Fibroblast of the aortic adventitia (primary cell): ENCODE data around the gene ITPRID1. TPM values are rescaled to one million over a fixed set of nuclear protein-coding genes. Genes with fewer than 3 reads are reported as not detected.

Experiments used
- DNase-seq: peaks from one replicate; pipeline ENCODE4 v3.0.0-alpha.2; 2010; ENCODE audit warnings: low read depth
- H3K4me3 ChIP-seq: 2 replicates; pipeline ENCODE4 v1.5.1; 2011; ENCODE audit warnings: low read depth, mild to moderate bottlenecking, control low read depth, low read length, moderate library complexity
- total RNA-seq: library from RNA; depleted of rRNA; stranded (reverse); fragments of >200 nt; gene quantifications from 2 replicates; pipeline ENCODE4 v1.2.3, GENCODE V29; 2012; ENCODE audit warnings: low replicate concordance
- TF ChIP-seq, protein P1 (sequence below): IDR thresholded peaks from 2 replicates; pipeline ENCODE4 v1.5.1; 2011; ENCODE audit warnings: mild to moderate bottlenecking, low read length, control low read depth, inconsistent platforms; ENCODE audit not compliant: insufficient read depth

Gene ITPRID1
- total RNA-seq, 1 donor, result not detected

DNA sequence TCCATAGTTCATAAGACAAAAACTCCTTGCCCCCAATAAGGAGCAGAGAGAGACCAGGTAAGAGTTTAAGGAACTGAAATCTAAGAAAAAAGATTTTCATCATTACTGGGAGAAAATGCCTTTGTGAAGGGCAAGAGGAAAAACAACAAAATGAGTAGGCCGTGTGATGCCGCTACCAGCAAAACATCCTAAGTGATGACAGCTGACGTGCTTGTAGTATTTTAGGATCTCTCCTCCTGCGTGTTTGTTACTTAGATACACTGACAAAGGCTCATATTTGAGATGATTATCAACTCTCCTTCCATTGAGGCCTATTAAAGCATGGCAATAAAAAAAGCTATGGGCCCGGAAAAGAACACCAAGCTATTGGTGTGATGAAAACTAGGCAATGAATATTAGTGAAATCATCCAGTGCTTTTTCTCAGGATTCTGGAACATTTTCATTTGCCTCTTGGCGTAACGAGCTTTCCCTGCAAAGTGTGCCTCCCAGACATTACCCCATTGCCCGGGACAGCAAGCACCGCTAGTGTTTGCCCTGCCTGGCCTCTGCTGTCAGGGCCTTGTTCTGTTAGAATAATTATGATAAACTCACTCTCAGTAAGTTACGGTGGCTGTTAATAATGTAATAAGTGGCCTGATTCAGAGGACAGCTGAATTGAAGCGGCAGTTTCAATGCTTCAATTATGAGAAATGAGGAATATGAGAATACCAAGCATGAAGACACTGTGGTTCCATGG is 36.8 kb upstream of the ITPRID1 start:
- H3K4me3 ChIP-seq, result no peak overlapping the region
- TF ChIP-seq, protein P1, sequence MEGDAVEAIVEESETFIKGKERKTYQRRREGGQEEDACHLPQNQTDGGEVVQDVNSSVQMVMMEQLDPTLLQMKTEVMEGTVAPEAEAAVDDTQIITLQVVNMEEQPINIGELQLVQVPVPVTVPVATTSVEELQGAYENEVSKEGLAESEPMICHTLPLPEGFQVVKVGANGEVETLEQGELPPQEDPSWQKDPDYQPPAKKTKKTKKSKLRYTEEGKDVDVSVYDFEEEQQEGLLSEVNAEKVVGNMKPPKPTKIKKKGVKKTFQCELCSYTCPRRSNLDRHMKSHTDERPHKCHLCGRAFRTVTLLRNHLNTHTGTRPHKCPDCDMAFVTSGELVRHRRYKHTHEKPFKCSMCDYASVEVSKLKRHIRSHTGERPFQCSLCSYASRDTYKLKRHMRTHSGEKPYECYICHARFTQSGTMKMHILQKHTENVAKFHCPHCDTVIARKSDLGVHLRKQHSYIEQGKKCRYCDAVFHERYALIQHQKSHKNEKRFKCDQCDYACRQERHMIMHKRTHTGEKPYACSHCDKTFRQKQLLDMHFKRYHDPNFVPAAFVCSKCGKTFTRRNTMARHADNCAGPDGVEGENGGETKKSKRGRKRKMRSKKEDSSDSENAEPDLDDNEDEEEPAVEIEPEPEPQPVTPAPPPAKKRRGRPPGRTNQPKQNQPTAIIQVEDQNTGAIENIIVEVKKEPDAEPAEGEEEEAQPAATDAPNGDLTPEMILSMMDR, result no peak
- no peak for DNase-seq

DNA sequence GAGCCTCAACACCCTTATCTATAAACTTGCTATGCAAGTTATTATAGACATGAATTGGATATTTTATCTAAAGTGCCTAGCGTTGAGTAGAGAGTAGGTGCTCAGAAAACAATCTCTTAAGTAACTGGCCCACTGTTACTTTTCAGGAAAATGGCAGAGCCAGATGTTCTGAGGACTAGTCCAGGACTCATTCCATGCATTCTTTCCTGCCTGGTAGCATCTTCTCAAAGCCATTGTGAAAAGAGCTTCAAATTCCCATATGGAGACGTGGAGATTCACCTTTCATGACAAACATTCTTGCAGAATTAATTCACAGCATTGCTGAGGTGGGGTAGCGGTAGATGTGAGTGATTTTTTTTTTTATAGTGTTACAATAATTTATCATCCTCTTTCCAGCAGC is 35.9 kb upstream of the ITPRID1 start:
- no peak for DNase-seq
- no peak overlapping the region for H3K4me3 ChIP-seq
- TF ChIP-seq, protein P1, result no peak

DNA sequence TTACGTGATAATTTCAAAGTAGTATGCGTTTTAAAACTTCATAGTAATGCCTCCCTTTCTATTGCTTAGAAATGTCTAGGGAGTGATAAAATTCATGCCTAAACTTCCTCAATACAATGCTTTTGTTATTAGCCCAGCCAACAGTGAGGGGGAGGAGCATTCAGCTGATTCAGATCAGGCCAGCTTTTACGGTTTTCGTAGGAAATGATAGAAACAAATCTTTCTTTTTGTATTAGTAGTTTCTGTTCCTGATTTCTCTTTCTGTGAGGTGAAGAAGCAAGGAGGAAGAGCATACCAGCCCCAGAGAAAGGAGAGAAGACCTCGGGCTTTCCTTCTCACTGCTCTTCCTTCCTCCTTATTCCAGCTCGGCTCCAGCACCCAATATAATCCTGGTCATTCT is 35.2 kb upstream of the ITPRID1 start:
- TF ChIP-seq, protein P1, result no peak
- H3K4me3 ChIP-seq, result no peak overlapping the region
- DNase-seq, result no peak

DNA sequence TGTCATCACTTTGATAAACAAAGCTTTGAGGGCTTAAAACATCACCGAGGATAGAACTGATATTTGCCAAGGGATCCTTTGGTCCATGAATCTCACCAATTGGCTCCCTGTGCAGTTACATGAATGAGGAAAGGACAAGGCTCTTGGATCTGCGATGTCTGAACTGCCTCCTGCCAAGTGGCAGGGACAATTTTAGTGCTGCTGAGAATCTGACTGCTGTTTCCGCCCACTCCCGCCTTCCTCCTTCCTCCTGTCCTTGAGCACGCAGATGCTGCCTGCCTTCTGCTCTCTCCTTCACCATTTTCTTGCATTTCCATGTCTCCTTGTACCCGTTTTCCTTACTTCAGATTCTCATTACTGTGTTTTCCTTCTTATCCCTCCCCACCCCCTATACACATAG is 26.8 kb upstream of the ITPRID1 start:
- TF ChIP-seq, protein P1, result no peak
- no peak overlapping the region for H3K4me3 ChIP-seq
- no peak for DNase-seq

- no peak overlapping the region for H3K4me3 ChIP-seq
- DNase-seq, result no peak
- TF ChIP-seq, protein P1, result no peak
Observed at GRCh38 chr7:31487476-31487875, 26.4 kb upstream of the ITPRID1 start.

DNA sequence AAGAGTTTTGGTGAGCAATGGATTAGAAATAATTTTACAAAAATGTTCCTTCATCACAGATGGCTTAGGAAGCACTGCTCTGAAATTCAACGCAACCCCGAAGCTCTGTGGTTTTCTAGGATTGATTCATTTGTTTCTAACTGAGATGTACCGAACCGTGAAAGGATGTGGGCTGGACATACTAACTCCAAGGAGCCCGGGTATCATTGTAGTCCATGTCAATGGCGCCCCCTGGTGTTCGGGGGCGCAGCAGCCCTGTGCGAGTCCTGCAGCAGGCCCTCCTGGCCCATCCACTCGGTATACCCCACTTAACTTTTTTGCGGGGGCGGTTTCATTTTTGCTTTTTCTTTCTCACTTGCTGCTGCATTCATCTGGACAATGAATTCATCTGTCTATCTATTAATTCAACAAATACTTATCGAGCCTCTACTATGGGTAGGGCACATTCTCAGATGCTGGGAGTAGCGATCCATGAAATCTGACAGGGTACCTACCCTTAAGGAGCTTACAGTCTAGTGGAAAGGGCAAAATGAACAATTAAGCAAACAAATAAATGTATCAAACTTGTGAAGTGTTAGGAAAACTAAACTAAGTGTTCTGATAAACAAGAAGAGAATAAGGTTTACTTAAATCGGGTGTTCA is 25.2 kb upstream of the ITPRID1 start:
- peak; percentile 53 for DNase-seq
- H3K4me3 ChIP-seq, result no peak overlapping the region
- TF ChIP-seq, protein P1, result peak; percentile 78
